HEK293 (cell line): ENCODE data around the gene TEC.

Source experiments
- SALL2 ChIP-seq: fragments of 450-650 bp; formaldehyde crosslinking; IDR thresholded peaks from 2 replicates; pipeline ENCODE4 v1.5.0; 2017; ENCODE audit warnings: missing biosample characterization, mild to moderate bottlenecking, missing genetic modification characterization, borderline replicate concordance
- ZBTB21 ChIP-seq: fragments of 450-650 bp; formaldehyde crosslinking; IDR thresholded peaks from 2 replicates; pipeline ENCODE4 v1.5.1; 2017; ENCODE audit warnings: missing biosample characterization, missing genetic modification characterization
- ZFP37 ChIP-seq: fragments of 450-650 bp; formaldehyde crosslinking; IDR thresholded peaks from 2 replicates; pipeline ENCODE4 v1.5.1; 2016; ENCODE audit warnings: missing biosample characterization, missing genetic modification characterization
- ZFP69B ChIP-seq: fragments of 450-650 bp; formaldehyde crosslinking; IDR thresholded peaks from 2 replicates; pipeline ENCODE4 v1.5.1; 2016; ENCODE audit warnings: missing biosample characterization, missing genetic modification characterization
- ZNF114 ChIP-seq: fragments of 450-650 bp; formaldehyde crosslinking; IDR thresholded peaks from 2 replicates; pipeline ENCODE4 v1.5.0; 2017; ENCODE audit warnings: missing biosample characterization, missing genetic modification characterization
- ZNF211 ChIP-seq: fragments of 450-650 bp; formaldehyde crosslinking; IDR thresholded peaks from 2 replicates; pipeline ENCODE4 v1.5.1; 2016; ENCODE audit warnings: low read depth, missing biosample characterization, missing genetic modification characterization
- ZNF23 ChIP-seq: fragments of 450-650 bp; formaldehyde crosslinking; IDR thresholded peaks from 2 replicates; pipeline ENCODE4 v1.5.1; 2016; ENCODE audit warnings: missing biosample characterization, missing genetic modification characterization, borderline replicate concordance
- ZNF311 ChIP-seq: fragments of 450-650 bp; formaldehyde crosslinking; IDR thresholded peaks from 2 replicates; pipeline ENCODE4 v1.5.1; 2017; ENCODE audit warnings: missing biosample characterization, missing genetic modification characterization, borderline replicate concordance
- ZNF629 ChIP-seq: fragments of 450-650 bp; formaldehyde crosslinking; IDR thresholded peaks from 2 replicates; pipeline ENCODE4 v1.5.1; 2017; ENCODE audit warnings: missing biosample characterization, missing genetic modification characterization
- ZNF670 ChIP-seq: fragments of 450-650 bp; formaldehyde crosslinking; IDR thresholded peaks from 2 replicates; pipeline ENCODE4 v1.5.1; 2016; ENCODE audit warnings: missing biosample characterization, missing genetic modification characterization, low read depth
- ZNF777 ChIP-seq: fragments of 450-650 bp; formaldehyde crosslinking; IDR thresholded peaks from 2 replicates; pipeline ENCODE4 v1.5.1; 2017; ENCODE audit warnings: missing biosample characterization, missing genetic modification characterization, borderline replicate concordance
- TF ChIP-seq, protein P1 (sequence below): fragments of 450-650 bp; formaldehyde crosslinking; IDR thresholded peaks from 2 replicates; pipeline ENCODE4 v1.5.1; 2016; ENCODE audit warnings: missing biosample characterization, missing genetic modification characterization
- TF ChIP-seq, protein P2 (sequence below): fragments of 450-650 bp; formaldehyde crosslinking; IDR thresholded peaks from 2 replicates; pipeline ENCODE4 v1.5.1; 2016; ENCODE audit warnings: missing biosample characterization, missing genetic modification characterization, borderline replicate concordance
- TF ChIP-seq, protein P3 (sequence below): fragments of 450-650 bp; formaldehyde crosslinking; IDR thresholded peaks from 2 replicates; pipeline ENCODE4 v1.5.1; 2016; ENCODE audit warnings: missing biosample characterization, missing genetic modification characterization, borderline replicate concordance

DNA sequence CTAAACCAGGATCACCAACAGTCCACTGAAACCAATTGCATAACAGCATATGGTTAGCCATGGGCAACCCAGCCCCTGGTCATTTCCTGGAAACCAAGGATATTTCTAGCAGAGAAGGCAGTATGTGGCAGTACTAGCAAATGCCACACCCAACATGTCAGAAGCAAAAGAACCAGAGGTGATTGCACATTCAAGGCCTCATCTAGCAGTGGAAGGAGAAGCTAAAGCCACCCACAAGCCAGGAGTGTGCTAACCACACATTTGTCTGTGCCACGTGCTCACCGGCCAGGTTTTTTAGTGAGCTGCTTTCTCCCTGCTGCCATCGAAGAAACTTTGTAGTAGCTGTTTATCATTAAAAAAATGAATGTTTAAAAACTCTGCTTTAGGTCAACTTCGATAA, 42.0 kb downstream of the TEC start:
- TF ChIP-seq ZFP37 (tag by site-specific recombination) = no peak
- TF ChIP-seq ZNF629 (tag by site-specific recombination) = no peak
- TF ChIP-seq, protein P1, sequence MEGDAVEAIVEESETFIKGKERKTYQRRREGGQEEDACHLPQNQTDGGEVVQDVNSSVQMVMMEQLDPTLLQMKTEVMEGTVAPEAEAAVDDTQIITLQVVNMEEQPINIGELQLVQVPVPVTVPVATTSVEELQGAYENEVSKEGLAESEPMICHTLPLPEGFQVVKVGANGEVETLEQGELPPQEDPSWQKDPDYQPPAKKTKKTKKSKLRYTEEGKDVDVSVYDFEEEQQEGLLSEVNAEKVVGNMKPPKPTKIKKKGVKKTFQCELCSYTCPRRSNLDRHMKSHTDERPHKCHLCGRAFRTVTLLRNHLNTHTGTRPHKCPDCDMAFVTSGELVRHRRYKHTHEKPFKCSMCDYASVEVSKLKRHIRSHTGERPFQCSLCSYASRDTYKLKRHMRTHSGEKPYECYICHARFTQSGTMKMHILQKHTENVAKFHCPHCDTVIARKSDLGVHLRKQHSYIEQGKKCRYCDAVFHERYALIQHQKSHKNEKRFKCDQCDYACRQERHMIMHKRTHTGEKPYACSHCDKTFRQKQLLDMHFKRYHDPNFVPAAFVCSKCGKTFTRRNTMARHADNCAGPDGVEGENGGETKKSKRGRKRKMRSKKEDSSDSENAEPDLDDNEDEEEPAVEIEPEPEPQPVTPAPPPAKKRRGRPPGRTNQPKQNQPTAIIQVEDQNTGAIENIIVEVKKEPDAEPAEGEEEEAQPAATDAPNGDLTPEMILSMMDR (tag by site-specific recombination) = no peak
- TF ChIP-seq ZBTB21 (tag by site-specific recombination) = no peak
- TF ChIP-seq, protein P2, sequence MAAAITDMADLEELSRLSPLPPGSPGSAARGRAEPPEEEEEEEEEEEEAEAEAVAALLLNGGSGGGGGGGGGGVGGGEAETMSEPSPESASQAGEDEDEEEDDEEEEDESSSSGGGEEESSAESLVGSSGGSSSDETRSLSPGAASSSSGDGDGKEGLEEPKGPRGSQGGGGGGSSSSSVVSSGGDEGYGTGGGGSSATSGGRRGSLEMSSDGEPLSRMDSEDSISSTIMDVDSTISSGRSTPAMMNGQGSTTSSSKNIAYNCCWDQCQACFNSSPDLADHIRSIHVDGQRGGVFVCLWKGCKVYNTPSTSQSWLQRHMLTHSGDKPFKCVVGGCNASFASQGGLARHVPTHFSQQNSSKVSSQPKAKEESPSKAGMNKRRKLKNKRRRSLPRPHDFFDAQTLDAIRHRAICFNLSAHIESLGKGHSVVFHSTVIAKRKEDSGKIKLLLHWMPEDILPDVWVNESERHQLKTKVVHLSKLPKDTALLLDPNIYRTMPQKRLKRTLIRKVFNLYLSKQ (tag by site-specific recombination) = no peak
- no peak for TF ChIP-seq ZNF211 (tag by site-specific recombination)
- TF ChIP-seq ZNF23 (tag by site-specific recombination) = no peak
- no peak for TF ChIP-seq ZFP69B (tag by site-specific recombination)
- TF ChIP-seq ZNF777 (tag by site-specific recombination) = no peak
- no peak for TF ChIP-seq ZNF311 (tag by site-specific recombination)
- TF ChIP-seq ZNF670 (tag by site-specific recombination) = no peak
- no peak for TF ChIP-seq SALL2 (tag by site-specific recombination)
- TF ChIP-seq, protein P3, sequence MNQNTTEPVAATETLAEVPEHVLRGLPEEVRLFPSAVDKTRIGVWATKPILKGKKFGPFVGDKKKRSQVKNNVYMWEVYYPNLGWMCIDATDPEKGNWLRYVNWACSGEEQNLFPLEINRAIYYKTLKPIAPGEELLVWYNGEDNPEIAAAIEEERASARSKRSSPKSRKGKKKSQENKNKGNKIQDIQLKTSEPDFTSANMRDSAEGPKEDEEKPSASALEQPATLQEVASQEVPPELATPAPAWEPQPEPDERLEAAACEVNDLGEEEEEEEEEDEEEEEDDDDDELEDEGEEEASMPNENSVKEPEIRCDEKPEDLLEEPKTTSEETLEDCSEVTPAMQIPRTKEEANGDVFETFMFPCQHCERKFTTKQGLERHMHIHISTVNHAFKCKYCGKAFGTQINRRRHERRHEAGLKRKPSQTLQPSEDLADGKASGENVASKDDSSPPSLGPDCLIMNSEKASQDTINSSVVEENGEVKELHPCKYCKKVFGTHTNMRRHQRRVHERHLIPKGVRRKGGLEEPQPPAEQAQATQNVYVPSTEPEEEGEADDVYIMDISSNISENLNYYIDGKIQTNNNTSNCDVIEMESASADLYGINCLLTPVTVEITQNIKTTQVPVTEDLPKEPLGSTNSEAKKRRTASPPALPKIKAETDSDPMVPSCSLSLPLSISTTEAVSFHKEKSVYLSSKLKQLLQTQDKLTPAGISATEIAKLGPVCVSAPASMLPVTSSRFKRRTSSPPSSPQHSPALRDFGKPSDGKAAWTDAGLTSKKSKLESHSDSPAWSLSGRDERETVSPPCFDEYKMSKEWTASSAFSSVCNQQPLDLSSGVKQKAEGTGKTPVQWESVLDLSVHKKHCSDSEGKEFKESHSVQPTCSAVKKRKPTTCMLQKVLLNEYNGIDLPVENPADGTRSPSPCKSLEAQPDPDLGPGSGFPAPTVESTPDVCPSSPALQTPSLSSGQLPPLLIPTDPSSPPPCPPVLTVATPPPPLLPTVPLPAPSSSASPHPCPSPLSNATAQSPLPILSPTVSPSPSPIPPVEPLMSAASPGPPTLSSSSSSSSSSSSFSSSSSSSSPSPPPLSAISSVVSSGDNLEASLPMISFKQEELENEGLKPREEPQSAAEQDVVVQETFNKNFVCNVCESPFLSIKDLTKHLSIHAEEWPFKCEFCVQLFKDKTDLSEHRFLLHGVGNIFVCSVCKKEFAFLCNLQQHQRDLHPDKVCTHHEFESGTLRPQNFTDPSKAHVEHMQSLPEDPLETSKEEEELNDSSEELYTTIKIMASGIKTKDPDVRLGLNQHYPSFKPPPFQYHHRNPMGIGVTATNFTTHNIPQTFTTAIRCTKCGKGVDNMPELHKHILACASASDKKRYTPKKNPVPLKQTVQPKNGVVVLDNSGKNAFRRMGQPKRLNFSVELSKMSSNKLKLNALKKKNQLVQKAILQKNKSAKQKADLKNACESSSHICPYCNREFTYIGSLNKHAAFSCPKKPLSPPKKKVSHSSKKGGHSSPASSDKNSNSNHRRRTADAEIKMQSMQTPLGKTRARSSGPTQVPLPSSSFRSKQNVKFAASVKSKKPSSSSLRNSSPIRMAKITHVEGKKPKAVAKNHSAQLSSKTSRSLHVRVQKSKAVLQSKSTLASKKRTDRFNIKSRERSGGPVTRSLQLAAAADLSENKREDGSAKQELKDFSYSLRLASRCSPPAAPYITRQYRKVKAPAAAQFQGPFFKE (tag by site-specific recombination) = no peak
- TF ChIP-seq ZNF114 (tag by site-specific recombination) = no peak
